Mesothelial cell of epicardium (in vitro differentiated cells): ENCODE data around the gene CST3. TPM values are rescaled to one million over a fixed set of nuclear protein-coding genes. Genes with fewer than 3 reads are reported as not detected.

Experiments used
- DNase-seq, 2 experiments: peaks; one replicate each; pipeline ENCODE4 v3.0.0; 2021; ENCODE audit warnings: low spot score in 2 of 2; ENCODE audit not compliant: unreplicated experiment in 2 of 2
- H3K27ac Mint-ChIP-seq: 2 replicates; pipeline ENCODE4 v1.8.0; 2021; ENCODE audit warnings: mixed read lengths
- H3K27me3 Mint-ChIP-seq: 2 replicates; pipeline ENCODE4 v1.8.0; 2021; ENCODE audit warnings: low read depth, mixed read lengths
- H3K36me3 Mint-ChIP-seq: 2 replicates; pipeline ENCODE4 v1.8.0; 2021; ENCODE audit warnings: mixed read lengths
- H3K4me1 Mint-ChIP-seq: 2 replicates; pipeline ENCODE4 v1.8.0; 2021; ENCODE audit warnings: mixed read lengths
- H3K4me3 Mint-ChIP-seq: 2 replicates; pipeline ENCODE4 v1.8.0; 2021; ENCODE audit warnings: mild to moderate bottlenecking, moderate library complexity, mixed read lengths
- H3K9me3 Mint-ChIP-seq: 2 replicates; pipeline ENCODE4 v1.8.0; 2021; ENCODE audit warnings: mixed read lengths
- total RNA-seq: library from RNA; stranded (reverse); gene quantifications from 3 replicates; pipeline ENCODE4 v1.2.1, GENCODE V29; 2021
- TF ChIP-seq, protein P1 (sequence below): fragments of 200-600 bp; sonication (generic); IDR thresholded peaks from one replicate; pipeline ENCODE4 v1.5.0; 2021; ENCODE audit warnings: antibody characterized with exemption; ENCODE audit not compliant: unreplicated experiment

The CST3 gene
- total RNA-seq, 1 donor from 2014 or later: 138 TPM

DNA sequence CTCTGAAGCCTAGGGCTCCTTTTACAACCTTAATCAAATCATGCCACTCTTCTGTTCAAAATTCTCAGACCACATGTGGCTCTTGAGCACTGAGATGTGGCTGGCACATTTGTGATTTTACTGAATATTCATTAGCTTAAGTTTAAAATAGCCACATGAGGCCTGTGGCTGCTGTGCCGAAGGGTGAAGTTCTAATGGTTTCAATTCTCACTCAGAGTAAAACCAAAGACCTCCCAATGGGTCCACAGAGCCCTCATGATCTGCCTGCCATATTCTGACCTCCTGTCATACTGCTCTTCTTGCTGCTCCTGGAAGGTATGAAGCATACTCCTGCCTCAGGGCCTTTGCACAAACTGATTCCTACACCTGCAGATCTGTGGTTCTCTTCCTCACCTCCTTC, 7.8 kb upstream of the CST3 start:
- Mint-ChIP-seq H3K9me3 (peaks cover 6% of the 10 kb centered on the region), H3K4me1 (peaks cover 5% of the 10 kb centered on the region), H3K27ac (no peak overlapping the region), H3K36me3 (no peaks in the 10 kb centered on the region), H3K27me3 (no peaks in the 10 kb centered on the region), H3K4me3 (no peak overlapping the region)
- TF ChIP-seq, protein P1, sequence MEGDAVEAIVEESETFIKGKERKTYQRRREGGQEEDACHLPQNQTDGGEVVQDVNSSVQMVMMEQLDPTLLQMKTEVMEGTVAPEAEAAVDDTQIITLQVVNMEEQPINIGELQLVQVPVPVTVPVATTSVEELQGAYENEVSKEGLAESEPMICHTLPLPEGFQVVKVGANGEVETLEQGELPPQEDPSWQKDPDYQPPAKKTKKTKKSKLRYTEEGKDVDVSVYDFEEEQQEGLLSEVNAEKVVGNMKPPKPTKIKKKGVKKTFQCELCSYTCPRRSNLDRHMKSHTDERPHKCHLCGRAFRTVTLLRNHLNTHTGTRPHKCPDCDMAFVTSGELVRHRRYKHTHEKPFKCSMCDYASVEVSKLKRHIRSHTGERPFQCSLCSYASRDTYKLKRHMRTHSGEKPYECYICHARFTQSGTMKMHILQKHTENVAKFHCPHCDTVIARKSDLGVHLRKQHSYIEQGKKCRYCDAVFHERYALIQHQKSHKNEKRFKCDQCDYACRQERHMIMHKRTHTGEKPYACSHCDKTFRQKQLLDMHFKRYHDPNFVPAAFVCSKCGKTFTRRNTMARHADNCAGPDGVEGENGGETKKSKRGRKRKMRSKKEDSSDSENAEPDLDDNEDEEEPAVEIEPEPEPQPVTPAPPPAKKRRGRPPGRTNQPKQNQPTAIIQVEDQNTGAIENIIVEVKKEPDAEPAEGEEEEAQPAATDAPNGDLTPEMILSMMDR: no peak
- no peak for DNase-seq

DNA sequence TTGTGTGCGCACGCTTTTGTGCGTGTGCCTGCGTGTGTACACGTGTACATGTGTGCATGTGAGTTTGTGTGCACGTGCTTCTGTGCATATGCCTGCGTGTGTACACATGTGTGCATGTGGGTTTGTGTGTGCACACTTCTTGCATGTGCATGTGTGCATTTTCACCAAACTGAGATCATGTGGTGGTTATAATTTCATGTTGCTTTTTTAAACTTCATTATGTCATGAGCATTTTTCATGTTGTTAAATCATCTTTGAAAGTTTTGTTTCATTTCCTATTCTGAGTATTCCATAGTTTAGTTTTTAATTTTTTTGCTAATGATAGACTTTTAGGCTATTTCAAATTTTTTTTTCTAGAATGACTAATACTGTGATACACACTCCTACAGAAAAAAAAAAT, 6.4 kb upstream of the CST3 start:
- TF ChIP-seq, protein P1: no peak
- Mint-ChIP-seq H3K27me3 (no peaks in the 10 kb centered on the region), H3K4me3 (no peak overlapping the region), H3K9me3 (peaks cover 5% of the 10 kb centered on the region), H3K36me3 (no peaks in the 10 kb centered on the region), H3K27ac (no peak overlapping the region), H3K4me1 (peaks cover 5% of the 10 kb centered on the region)
- DNase-seq: no peak

DNA sequence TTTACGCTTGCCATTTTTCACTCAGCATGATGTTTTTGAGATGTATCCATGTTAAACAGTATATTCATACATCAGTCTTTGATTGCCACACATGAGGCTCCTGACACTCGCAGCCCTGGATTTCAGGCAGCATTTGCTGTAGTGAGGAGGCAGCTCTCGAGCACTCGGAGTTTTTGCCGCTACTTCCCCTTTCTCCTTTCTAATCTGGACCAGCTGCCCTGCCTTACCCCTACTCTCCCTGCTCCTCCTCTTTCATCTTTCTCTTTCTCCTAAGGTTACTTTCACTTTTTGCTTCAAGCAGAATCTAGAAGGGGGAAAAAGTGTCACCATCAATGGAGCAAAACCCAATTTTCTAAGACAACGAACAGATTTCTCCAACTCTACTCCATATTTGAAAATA, 5.9 kb upstream of the CST3 start:
- Mint-ChIP-seq H3K36me3 (no peaks in the 10 kb centered on the region), H3K27ac (no peak overlapping the region), H3K9me3 (no peaks in the 10 kb centered on the region), H3K4me3 (no peak overlapping the region), H3K27me3 (no peaks in the 10 kb centered on the region), H3K4me1 (peaks cover 5% of the 10 kb centered on the region)
- no peak for DNase-seq
- TF ChIP-seq, protein P1: no peak

DNA sequence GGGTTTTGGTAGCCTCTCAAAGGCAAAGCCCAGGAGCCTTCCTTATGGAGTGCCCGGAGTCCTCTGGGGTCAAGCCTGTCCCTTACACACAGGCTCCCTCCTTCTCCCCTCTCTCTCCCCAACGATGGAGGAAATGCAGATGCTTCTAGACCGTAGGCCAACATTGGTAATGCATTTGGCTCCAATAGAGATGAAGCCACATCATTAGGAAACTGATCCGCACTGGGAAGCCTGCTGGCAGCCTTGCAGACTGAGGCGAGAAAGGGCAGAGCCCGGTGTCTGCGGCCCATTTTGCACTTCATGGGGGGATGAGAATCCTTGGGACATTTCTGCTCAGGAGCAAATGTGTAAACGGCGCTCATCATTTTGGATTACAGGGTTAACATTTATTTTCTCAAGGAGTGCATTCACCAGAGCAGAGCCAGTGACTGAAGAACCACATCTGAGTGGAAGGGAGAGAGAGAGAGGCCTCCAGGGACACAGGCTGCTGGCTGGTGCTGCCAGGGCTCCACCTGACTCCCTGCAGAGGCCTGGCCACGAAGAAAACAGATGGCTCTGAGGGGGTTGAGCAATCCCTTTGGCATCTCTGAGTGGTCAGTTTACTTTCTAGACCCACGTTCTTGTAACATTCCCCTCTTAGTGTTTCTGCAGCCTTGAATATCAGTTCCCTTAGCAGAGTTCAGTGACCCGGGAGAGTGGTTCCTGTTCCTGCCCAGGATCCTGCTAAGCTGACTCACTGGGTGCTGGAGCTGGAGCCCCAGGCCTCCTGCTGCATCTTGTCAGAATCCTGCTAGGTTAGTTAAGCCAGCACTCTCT, 4.4 kb upstream of the CST3 start:
- no peak overlapping the region for H3K27ac Mint-ChIP-seq
- TF ChIP-seq, protein P1: no peak
- no peak overlapping the region for H3K4me3 Mint-ChIP-seq
- H3K9me3 Mint-ChIP-seq: no peaks in the 10 kb centered on the region
- no peaks in the 10 kb centered on the region for H3K27me3 Mint-ChIP-seq
- DNase-seq: no peak
- no peaks in the 10 kb centered on the region for H3K36me3 Mint-ChIP-seq
- peaks cover 6% of the 10 kb centered on the region for H3K4me1 Mint-ChIP-seq

DNA sequence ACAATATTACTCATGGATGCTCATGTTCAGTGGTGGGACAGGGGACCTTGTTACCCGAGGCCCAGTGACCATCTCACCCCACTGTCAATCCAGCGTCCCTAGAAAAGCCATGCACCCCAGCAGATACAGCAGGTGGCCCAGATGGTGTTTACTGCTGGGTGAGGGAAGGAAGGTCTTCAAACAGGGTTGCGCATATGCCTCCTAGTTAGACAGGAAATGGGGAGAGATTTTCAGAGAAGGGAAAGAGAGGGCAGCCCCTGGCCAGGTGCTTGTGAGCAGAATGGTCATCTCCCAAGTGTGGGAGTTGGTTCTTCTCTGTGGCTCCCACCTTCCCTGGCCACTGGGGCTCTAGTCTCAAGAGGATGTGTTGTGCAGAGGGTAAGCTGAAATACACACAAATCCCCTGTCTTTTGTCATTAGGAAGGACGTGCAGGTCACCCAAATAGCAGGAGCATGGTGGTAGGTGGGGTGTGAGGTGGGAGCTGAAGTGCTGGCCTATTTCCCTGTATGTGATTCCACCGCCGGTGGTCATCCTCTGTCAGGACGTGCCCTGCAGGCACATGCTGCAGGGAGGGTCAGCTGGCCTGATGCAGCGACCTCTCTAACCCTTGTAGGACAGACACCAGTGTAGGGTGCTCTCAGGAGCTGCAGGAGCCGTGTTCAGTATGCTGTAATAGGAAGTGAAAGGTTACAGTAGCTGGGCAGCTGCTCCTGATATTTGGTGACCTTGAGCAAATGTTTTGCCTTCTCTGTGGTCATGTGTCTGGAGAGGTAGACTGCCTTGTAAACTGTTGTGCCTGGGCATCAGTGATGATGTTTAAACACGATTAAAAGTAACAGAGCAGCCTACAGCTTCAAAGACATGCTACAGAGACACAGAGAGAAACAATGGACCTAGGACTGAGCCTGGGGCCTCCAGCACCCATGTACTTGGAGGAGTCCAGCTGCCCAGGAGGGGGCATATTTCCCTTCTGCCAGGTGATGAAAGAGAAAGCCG, 3.2 kb upstream of the CST3 start:
- DNase-seq: no peak
- Mint-ChIP-seq H3K9me3 (no peaks in the 10 kb centered on the region), H3K4me1 (peaks cover 15% of the 10 kb centered on the region), H3K36me3 (no peaks in the 10 kb centered on the region), H3K27me3 (no peaks in the 10 kb centered on the region), H3K27ac (no peak overlapping the region), H3K4me3 (no peak overlapping the region)
- TF ChIP-seq, protein P1: no peak
